Lower lobe of right lung (tissue), 2 donors: ENCODE data around the gene BIN1. TPM values are rescaled to one million over a fixed set of nuclear protein-coding genes. Genes with fewer than 3 reads are reported as not detected.

Source experiments
- ATAC-seq, 2 donors: fragments of 200-7000 bp; cut with Tn5 transposase; one replicate each; pipeline ENCODE4 v1.9.1; 2020 to 2022; ENCODE audit warnings: mild to moderate bottlenecking in 2 of 2, moderate library complexity in 2 of 2
- DNase-seq: peaks from one replicate; pipeline ENCODE4 v3.0.0-alpha.2; 2020
- H3K27ac ChIP-seq: fragments of 200-600 bp; one replicate; pipeline ENCODE4 v1.8.0; 2022
- H3K27me3 ChIP-seq: fragments of 200-600 bp; one replicate; pipeline ENCODE4 v1.8.0; 2022; ENCODE audit warnings: low read depth
- H3K36me3 ChIP-seq: fragments of 200-600 bp; one replicate; pipeline ENCODE4 v1.8.0; 2022; ENCODE audit warnings: mild to moderate bottlenecking
- H3K4me1 ChIP-seq: fragments of 200-600 bp; one replicate; pipeline ENCODE4 v1.8.0; 2022
- H3K4me3 ChIP-seq: fragments of 200-600 bp; one replicate; pipeline ENCODE4 v1.8.0; 2022; ENCODE audit warnings: mild to moderate bottlenecking
- H3K9me3 ChIP-seq: fragments of 200-600 bp; one replicate; pipeline ENCODE4 v1.8.0; 2022
- intact Hi-C: fragments of 100-400 bp; cut with DNase I; formaldehyde crosslinking; loops from one replicate; pipeline ENCODE4 v1.11.0; 2022
- total RNA-seq: library from RNA; stranded (reverse); fragmentation: NEBNext Ultra II Directional; extraction: Animal tissue kit (Norgen Biotek cat#: 25700); gene quantifications from one replicate; pipeline ENCODE4 v1.2.1, GENCODE V29; 2021
- TF ChIP-seq, protein P1 (sequence below): fragments of 200-600 bp; IDR thresholded peaks from one replicate; pipeline ENCODE4 v1.8.0; 2022; ENCODE audit warnings: antibody characterized with exemption, mild to moderate bottlenecking
- donor health status: DM: no; HTN: yes; CAD: no; lungs with severe emphysema.

The BIN1 gene
- total RNA-seq, 1 donor from 2014 or later: 33.9 TPM

DNA sequence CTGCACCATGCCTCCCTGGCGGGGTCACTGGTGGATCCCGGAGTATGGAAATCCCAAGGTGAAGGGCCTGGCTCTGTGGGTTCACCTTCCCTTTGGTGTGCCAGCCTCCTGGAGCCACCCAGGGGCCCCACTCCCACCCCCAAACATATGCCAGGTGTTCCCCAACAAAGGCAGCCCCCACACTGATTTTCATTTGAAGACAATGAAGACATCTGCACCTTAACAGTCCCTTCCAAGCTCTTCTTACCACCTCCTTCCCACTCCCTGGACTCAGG, 11.7 kb downstream of the BIN1 start:
- Histone ChIP-seq H3K27me3 (no peaks in the 10 kb centered on the region), H3K4me1 (peaks cover 21% of the 10 kb centered on the region), H3K36me3 (no peaks in the 10 kb centered on the region), H3K27ac (no peak overlapping the region), H3K9me3 (no peaks in the 10 kb centered on the region), H3K4me3 (no peak overlapping the region)
- intact Hi-C loops: no loop called here
- ATAC-seq: no peak
- TF ChIP-seq, protein P1, sequence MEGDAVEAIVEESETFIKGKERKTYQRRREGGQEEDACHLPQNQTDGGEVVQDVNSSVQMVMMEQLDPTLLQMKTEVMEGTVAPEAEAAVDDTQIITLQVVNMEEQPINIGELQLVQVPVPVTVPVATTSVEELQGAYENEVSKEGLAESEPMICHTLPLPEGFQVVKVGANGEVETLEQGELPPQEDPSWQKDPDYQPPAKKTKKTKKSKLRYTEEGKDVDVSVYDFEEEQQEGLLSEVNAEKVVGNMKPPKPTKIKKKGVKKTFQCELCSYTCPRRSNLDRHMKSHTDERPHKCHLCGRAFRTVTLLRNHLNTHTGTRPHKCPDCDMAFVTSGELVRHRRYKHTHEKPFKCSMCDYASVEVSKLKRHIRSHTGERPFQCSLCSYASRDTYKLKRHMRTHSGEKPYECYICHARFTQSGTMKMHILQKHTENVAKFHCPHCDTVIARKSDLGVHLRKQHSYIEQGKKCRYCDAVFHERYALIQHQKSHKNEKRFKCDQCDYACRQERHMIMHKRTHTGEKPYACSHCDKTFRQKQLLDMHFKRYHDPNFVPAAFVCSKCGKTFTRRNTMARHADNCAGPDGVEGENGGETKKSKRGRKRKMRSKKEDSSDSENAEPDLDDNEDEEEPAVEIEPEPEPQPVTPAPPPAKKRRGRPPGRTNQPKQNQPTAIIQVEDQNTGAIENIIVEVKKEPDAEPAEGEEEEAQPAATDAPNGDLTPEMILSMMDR: no peak
- peak; percentile 13 for DNase-seq

DNA sequence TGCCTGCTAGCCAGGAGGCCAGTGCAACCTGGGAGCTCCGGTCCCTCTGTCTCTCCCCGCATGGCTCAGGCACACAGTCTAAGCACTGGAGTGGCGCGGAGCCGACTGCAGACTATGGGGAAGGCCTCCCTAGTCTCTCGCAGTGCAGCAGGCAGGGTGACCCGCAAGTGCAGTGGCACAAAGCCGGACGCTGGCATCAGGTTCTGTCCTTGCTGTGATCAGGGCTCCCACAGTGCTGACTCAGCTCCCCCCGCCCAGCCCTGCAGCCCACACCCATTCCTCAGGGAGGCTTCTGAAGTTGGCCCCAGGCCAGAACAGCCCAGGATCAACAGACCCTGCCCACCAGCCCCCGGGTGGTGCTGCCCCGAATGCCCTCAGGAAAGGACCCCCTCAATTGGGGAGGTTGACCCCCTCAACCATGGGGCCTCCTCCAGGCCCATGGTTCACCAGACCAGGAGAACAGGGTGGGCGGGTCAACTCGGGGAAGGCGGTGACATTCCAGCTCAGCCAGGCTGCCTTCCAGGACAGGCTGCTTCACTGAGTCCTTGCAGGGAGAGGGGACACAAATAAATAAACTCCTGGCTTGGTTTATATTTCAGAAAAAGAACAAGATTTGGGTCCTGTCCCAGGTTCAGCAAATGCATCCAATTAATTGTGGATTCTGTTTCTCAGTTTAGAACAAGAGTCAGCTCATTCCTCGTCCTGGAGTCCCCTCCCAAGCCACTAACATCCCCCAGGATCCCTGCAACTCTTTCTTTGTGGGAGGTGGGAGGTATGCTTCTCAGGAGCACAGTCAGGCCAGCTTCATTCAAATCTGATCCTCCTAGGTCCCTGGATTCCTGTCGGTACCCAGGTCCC, 12.2 kb downstream of the BIN1 start:
- H3K36me3 ChIP-seq: no peaks in the 10 kb centered on the region
- intact Hi-C loops: no loop called here
- H3K9me3 ChIP-seq: no peaks in the 10 kb centered on the region
- H3K27ac ChIP-seq: peak overlapping the region; percentile 42
- TF ChIP-seq, protein P1: no peak
- ATAC-seq (peak; percentile 55 to 78), DNase-seq (peak; percentile 64)
- H3K4me3 ChIP-seq: no peak overlapping the region
- H3K27me3 ChIP-seq: no peaks in the 10 kb centered on the region
- peaks cover 21% of the 10 kb centered on the region for H3K4me1 ChIP-seq

DNA sequence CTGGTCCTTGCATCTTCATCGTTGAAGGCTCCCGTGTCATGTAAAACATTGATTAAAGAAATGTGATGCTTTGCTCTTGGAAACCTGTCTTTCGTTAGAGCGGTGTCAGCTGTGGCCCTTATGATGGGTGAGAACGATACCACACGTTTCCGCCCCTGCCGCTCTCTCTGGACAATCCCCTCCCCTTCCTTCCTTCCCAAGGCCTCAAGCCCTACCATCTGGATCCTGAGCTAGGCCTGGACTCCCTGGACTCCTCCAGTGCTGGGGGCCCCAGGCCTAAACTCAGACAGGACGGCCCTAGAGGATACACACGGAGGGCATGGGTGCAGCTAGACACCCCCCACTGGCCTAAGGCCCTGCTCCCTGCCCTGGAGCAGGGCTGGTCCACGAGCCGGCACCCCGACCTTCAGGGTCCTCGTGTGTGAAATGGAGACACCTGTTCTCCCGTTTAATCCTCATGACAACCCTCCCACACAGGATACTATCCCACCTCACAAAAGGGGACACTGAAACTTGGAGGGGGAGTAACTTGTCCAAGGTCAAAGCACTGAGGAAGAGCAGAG, 13.2 kb downstream of the BIN1 start:
- Histone ChIP-seq H3K27me3 (no peaks in the 10 kb centered on the region), H3K27ac (no peak overlapping the region), H3K9me3 (no peaks in the 10 kb centered on the region), H3K36me3 (no peaks in the 10 kb centered on the region), H3K4me3 (no peak overlapping the region), H3K4me1 (peaks cover 21% of the 10 kb centered on the region)
- DNase-seq: peak; percentile 34
- intact Hi-C loops: no loop called here
- TF ChIP-seq, protein P1: no peak
- no peak for ATAC-seq

DNA sequence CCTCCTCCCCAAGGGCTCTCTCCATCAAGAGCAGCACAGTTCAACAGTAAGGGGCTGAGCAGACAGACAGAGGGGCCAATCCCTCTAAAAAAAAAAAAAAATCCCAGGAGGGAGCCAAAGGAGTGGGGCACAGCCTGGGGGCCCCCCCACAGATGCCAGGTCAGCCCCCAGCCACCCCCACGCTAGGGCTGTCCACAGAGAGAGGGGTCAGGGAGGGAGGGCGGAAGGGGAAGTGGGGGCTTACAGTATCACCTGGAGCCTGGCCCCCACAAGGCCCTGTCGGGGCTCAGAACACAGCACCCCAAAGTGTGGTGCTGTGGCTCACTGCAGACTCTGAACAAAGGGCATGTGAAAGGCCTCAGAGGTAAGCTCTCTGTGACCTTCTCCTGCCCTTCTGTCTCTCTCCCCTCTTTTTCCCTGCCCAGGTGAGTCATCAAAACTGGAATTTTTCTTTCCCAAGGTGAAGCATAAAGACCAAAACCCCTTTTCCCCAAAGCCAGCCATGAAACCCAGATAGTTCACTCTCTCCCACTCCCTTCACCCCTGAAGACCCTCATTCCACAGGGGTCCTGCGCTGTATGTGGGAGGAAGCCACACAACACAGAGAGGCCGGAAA, 13.9 kb downstream of the BIN1 start:
- H3K36me3 ChIP-seq: no peaks in the 10 kb centered on the region
- intact Hi-C loops: no loop called here
- peak; percentile 20 for DNase-seq
- H3K27ac ChIP-seq: no peak overlapping the region
- H3K9me3 ChIP-seq: no peaks in the 10 kb centered on the region
- no peaks in the 10 kb centered on the region for H3K27me3 ChIP-seq
- H3K4me1 ChIP-seq: peaks cover 22% of the 10 kb centered on the region
- no peak overlapping the region for H3K4me3 ChIP-seq
- no peak for ATAC-seq
- TF ChIP-seq, protein P1: no peak

DNA sequence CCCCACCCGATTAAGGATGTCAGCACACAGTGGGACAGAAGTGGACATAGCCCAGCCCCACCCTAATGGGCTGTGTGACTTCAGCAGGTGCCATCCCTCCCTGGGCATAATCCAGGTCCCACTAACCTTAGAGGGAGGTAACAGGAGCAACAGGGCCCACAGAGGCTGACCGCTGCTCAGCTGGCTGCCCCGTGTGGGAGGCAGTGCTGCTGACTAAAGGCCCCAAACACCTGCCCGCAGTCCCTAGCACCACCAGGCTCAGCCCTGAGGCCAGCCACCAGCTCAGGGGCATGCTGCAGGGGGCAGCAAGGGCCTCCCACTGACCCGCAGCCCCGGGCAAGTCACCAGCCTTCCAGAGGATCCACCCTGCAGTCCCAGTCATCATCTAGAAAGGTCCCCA, 14.6 kb downstream of the BIN1 start:
- Histone ChIP-seq H3K4me3 (no peak overlapping the region), H3K4me1 (peaks cover 29% of the 10 kb centered on the region), H3K27me3 (no peaks in the 10 kb centered on the region), H3K27ac (no peak overlapping the region), H3K9me3 (no peaks in the 10 kb centered on the region), H3K36me3 (no peaks in the 10 kb centered on the region)
- DNase-seq (peak; percentile 17), ATAC-seq (no peak)
- intact Hi-C loops: no loop called here
- TF ChIP-seq, protein P1: no peak
